ENCODE data around the gene TNIP2. TPM values are rescaled to one million over a fixed set of nuclear protein-coding genes. Genes with fewer than 3 reads are reported as not detected.

The TNIP2 gene
- total and polyA plus RNA-seq, 2 donors (not counting 3 experiments of a cell fraction or from before 2014, with no cell fraction given) = 37.7 to 52.1 TPM

DNA sequence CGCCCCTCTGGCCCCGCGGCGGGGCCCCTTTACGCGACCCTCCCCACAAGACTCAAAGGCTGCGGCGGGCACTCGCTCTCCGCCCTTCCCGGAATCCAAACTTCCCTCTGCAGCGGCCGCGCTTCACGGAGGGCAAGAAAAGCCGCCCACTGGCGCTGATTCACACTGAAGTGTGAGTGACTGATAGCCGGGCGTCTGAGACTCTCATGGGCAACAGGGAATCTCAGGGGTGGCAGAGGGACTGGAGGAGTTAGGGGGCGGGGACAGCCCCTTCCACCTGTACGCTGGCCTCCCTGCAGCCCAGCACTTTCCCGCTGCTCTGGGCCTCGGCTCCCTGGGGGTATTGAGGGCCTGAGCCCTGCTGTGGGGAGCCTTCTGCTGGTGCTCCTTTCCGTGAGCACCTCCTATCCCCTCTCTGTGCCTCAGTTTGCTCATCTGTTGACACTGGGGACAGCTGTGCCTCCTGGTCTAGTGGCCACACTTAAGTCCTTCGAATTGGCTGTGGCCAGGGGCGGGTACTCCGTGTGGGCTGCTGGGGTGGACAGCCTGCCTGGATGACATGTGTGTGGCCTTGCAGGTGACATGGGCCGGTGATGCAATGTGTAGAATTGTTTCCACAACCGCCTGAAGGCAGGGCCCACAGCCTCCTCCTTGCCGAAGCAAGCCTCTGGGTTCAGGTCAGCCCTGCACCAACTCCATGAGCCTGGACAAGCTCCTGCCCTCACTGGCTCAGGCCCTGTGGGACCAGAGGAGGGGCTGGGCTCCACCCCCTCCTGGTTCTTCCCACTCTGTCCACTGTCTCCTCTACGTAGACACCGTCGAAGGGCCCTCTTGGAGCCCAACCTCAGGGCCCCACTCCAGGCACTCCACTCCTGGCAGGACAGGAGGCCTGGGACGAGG, 37.7 kb upstream of the TNIP2 start:
- intact Hi-C loops (cut with micrococcal nuclease) (loop anchor here (1.0 kb wide), 1 partner anchor 18 kb away; no protein-coding TSS in a partner anchor), dilution Hi-C loops (cut with MboI; ENCODE audit: extremely low pct_ligation_motif_present, low sequenced_read_pairs) (no loop called here)
- DNase-seq (ENCODE audit: low read depth, low spot score) (peak; percentile 37), FAIRE-seq (peak; percentile 83)
- peaks cover 53% of the 10 kb centered on the region for H3K4me1 ChIP-seq (ENCODE audit: control insufficient read depth, extremely low read depth, insufficient read depth, low read length)
- no peaks in the 10 kb centered on the region for H3K36me3 ChIP-seq (ENCODE audit: control insufficient read depth in 2 of 2, extremely low read depth in 1 of 2, insufficient read depth in 2 of 2, low read length in 2 of 2)
- no peaks in the 10 kb centered on the region for H3K9me1 ChIP-seq (replicated peaks; ENCODE audit: control insufficient read depth, extremely low read depth, insufficient read depth, low read length)
- CTCF ChIA-PET = interaction anchor here (0.6 to 2.8 kb wide), 5 partner anchors 11 to 270 kb away, joined by 3 to 14 read pairs (median 4); no protein-coding TSS in a partner anchor
- no peaks in the 10 kb centered on the region for H3K27me3 ChIP-seq (ENCODE audit: control insufficient read depth in 2 of 2, insufficient read depth in 2 of 2, low read length in 2 of 2)
- TF ChIP-seq FOS (IDR thresholded peaks at IDR 0.05; ENCODE audit: borderline replicate concordance, insufficient read depth, low read length) = no peak
- no peak for TF ChIP-seq JUN (IDR thresholded peaks at IDR 0.05; ENCODE audit: borderline replicate concordance, insufficient read depth, insufficient read length, low read depth)
- TF ChIP-seq EZH2 (IDR thresholded peaks at IDR 0.05; ENCODE audit: borderline replicate concordance, low read depth, low read length, severe bottlenecking) = no peak
- TF ChIP-seq POLR2AphosphoS5 (IDR thresholded peaks at IDR 0.05; ENCODE audit: insufficient read depth, low read depth, low read length) = no peak
- no peak for TF ChIP-seq GATA2 (IDR thresholded peaks at IDR 0.05; ENCODE audit: insufficient read depth, insufficient read length, low read depth, low read length)
- TF ChIP-seq, protein P1, sequence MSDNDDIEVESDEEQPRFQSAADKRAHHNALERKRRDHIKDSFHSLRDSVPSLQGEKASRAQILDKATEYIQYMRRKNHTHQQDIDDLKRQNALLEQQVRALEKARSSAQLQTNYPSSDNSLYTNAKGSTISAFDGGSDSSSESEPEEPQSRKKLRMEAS (IDR thresholded peaks at IDR 0.05; ENCODE audit: insufficient read depth, insufficient read length) = no peak
- TF ChIP-seq MYC (IDR thresholded peaks at IDR 0.05; ENCODE audit: low read depth, low read length) = no peak
- no peak for TF ChIP-seq POLR2A (IDR thresholded peaks at IDR 0.05; ENCODE audit: low read depth, low read length)
- TF ChIP-seq, protein P2, sequence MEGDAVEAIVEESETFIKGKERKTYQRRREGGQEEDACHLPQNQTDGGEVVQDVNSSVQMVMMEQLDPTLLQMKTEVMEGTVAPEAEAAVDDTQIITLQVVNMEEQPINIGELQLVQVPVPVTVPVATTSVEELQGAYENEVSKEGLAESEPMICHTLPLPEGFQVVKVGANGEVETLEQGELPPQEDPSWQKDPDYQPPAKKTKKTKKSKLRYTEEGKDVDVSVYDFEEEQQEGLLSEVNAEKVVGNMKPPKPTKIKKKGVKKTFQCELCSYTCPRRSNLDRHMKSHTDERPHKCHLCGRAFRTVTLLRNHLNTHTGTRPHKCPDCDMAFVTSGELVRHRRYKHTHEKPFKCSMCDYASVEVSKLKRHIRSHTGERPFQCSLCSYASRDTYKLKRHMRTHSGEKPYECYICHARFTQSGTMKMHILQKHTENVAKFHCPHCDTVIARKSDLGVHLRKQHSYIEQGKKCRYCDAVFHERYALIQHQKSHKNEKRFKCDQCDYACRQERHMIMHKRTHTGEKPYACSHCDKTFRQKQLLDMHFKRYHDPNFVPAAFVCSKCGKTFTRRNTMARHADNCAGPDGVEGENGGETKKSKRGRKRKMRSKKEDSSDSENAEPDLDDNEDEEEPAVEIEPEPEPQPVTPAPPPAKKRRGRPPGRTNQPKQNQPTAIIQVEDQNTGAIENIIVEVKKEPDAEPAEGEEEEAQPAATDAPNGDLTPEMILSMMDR (IDR thresholded peaks at IDR 0.05; ENCODE audit: extremely low read depth in 1 of 2, insufficient read depth in 1 of 2, low read depth in 1 of 2, low read length in 2 of 2) = no peak
- H3K4me2 ChIP-seq (ENCODE audit: insufficient read depth, low read length) = peak overlapping the region; percentile 57
- peak overlapping the region; percentile 68 for H2AFZ ChIP-seq (ENCODE audit: low read depth, low read length)
- no peaks in the 10 kb centered on the region for H3K9me3 ChIP-seq (replicated peaks; ENCODE audit: control insufficient read depth, insufficient read depth, low read length)
- peak overlapping the region; percentile 26 to 60 (median 49) for H3K4me3 ChIP-seq (replicated peaks in 1 of 3; ENCODE audit: insufficient read depth in 1 of 3, low read depth in 1 of 3, low read length in 3 of 3)
- H3K9ac ChIP-seq (replicated peaks; ENCODE audit: extremely low read depth, insufficient read depth, low read length) = peak overlapping the region; percentile 38
- peaks cover 25% of the 10 kb centered on the region for H3K79me2 ChIP-seq (ENCODE audit: control insufficient read depth, insufficient read depth, low read length)
- H3K27ac ChIP-seq (ENCODE audit: insufficient read depth, low read depth, low read length) = peak overlapping the region; percentile 76
- POLR2A ChIA-PET = no interaction called here
- BruUV-seq (replicated peaks) = no TSS peak
- no peaks in the 10 kb centered on the region for H4K20me1 ChIP-seq (replicated peaks; ENCODE audit: control insufficient read depth, extremely low read depth, insufficient read depth, low read length)

Measured in endothelial cell of umbilical vein (primary cell).